K562 (cell line): ENCODE results near the gene YAP1. TPM values are rescaled to one million over a fixed set of nuclear protein-coding genes. Genes with fewer than 3 reads are reported as not detected.

Source experiments
- ATAC-seq: fragments of 200-7000 bp; cut with Tn5 transposase; 3 replicates; pipeline ENCODE4 v1.9.1; 2020; ENCODE audit warnings: moderate library complexity
- BruUV-seq: library from RNA; stranded (reverse); fragments of 400-500 nt; replicated peaks from 2 replicates; lab custom pipeline; 2021; lab: Mats Ljungman, UMichigan
- CTCF ChIA-PET: fragments of 300-600 bp; formaldehyde crosslinking; extraction: SDS; loops from one replicate; lab custom pipeline; 2021; ENCODE audit warnings: low intra/inter-chr PET ratio; lab: Yijun Ruan, JAX
- POLR2A ChIA-PET: fragments of 300-600, 350-650 bp; sonication (Branson Sonifier 250); formaldehyde crosslinking; extraction: SDS; loops from one replicate; lab custom pipeline; 2021; ENCODE audit warnings: antibody characterized with exemption, inconsistent platforms; lab: Yijun Ruan, JAX
- DNase-seq, 4 experiments: peaks; one replicate each; pipeline versions ENCODE4 v3.0.0 to v3.0.0-alpha.2; 2011 to 2018; ENCODE audit warnings: low spot score in 3 of 4, mixed read lengths in 3 of 4; ENCODE audit errors: extremely low read depth in 1 of 4
- FAIRE-seq: peaks from 2 replicates; lab custom pipeline; 2011; peaks lifted over from hg19 to GRCh38; lab: Jason Lieb, UNC
- H2AFZ ChIP-seq: 2 replicates; pipeline ENCODE4 v1.6.0; 2011; ENCODE audit warnings: low read depth, low read length, control low read depth, inconsistent platforms
- H3K27ac ChIP-seq: fragments of 200-600 bp; 3 replicates; pipeline ENCODE4 v1.8.0; 2011; ENCODE audit warnings: low read depth, mild to moderate bottlenecking, control low read depth, inconsistent platforms, low read length, moderate library complexity, mixed read lengths; ENCODE audit errors: extremely low read depth
- H3K27me3 ChIP-seq, 2 experiments: fragments of 300-600 bp in 1 of 2; 2 replicates in 1 of 2; 3 replicates in 1 of 2; pipeline versions ENCODE4 v1.6.0 to v1.8.0; 2011; ENCODE audit warnings: inconsistent platforms in 2 of 2, low read length in 2 of 2, mild to moderate bottlenecking in 1 of 2, mixed read lengths in 1 of 2, moderate library complexity in 1 of 2; ENCODE audit not compliant: control insufficient read depth in 2 of 2, insufficient read depth in 2 of 2
- H3K36me3 ChIP-seq: fragments of 300-600 bp; 3 replicates; pipeline ENCODE4 v1.8.0; 2011; ENCODE audit warnings: mild to moderate bottlenecking, low read length, inconsistent platforms; ENCODE audit not compliant: control insufficient read depth, insufficient read depth
- H3K4me1 ChIP-seq, 2 experiments: fragments of 200-600 bp in 1 of 2; replicated peaks in 1 of 2; 2 replicates in 1 of 2; 3 replicates in 1 of 2; pipeline versions ENCODE4 v1.5.1 to v1.8.0; 2011; ENCODE audit warnings: inconsistent platforms in 2 of 2, low read length in 2 of 2, mild to moderate bottlenecking in 1 of 2, mixed read lengths in 1 of 2, moderate library complexity in 1 of 2; ENCODE audit not compliant: control insufficient read depth in 2 of 2, insufficient read depth in 2 of 2
- H3K4me2 ChIP-seq: 2 replicates; pipeline ENCODE4 v1.6.1; 2011; ENCODE audit warnings: low read length, control low read depth, inconsistent platforms, mixed read lengths; ENCODE audit not compliant: insufficient read depth
- H3K4me3 ChIP-seq: fragments of 200-600 bp; sonication (generic), shearing (Covaris generic); 2 replicates; pipeline ENCODE4 v1.5.1; 2016; ENCODE audit warnings: control low read depth, inconsistent platforms
- H3K79me2 ChIP-seq: fragments of 200-600 bp; 3 replicates; pipeline ENCODE4 v1.8.0; 2011; ENCODE audit warnings: low read length, inconsistent platforms; ENCODE audit not compliant: control insufficient read depth, insufficient read depth
- H3K9ac ChIP-seq, 2 experiments: 2 replicates each; pipeline versions ENCODE4 v1.6.0 to v1.6.1; 2011; ENCODE audit warnings: low read depth in 2 of 2, low read length in 2 of 2, control low read depth in 1 of 2, inconsistent platforms in 1 of 2, mild to moderate bottlenecking in 1 of 2, mixed read lengths in 1 of 2; ENCODE audit not compliant: insufficient read depth in 1 of 2
- H3K9me1 ChIP-seq: one replicate; pipeline ENCODE4 v1.6.0; 2011; ENCODE audit warnings: inconsistent platforms, mild to moderate bottlenecking, low read length, moderate library complexity; ENCODE audit not compliant: control insufficient read depth, insufficient read depth
- H3K9me3 ChIP-seq: replicated peaks from 2 replicates; pipeline ENCODE4 v1.5.1; 2011; ENCODE audit warnings: low read depth, low read length, inconsistent platforms; ENCODE audit not compliant: control insufficient read depth, insufficient read depth
- H4K20me1 ChIP-seq: replicated peaks from 2 replicates; pipeline ENCODE4 v1.6.1; 2011; ENCODE audit warnings: low read length, inconsistent platforms, mixed read lengths; ENCODE audit not compliant: control insufficient read depth, insufficient read depth
- ARNT ChIP-seq, 2 experiments: fragments of 450-650 bp; IDR thresholded peaks; 2 replicates each; pipeline ENCODE4 v1.6.1; 2016; ENCODE audit warnings: mild to moderate bottlenecking in 1 of 2
- CREM ChIP-seq: IDR thresholded peaks from 2 replicates; pipeline ENCODE4 v1.6.1; 2014; ENCODE audit warnings: antibody characterized with exemption, low read depth
- DACH1 ChIP-seq: fragments of 450-650 bp; IDR thresholded peaks from 2 replicates; pipeline ENCODE4 v1.6.1; 2018; ENCODE audit not compliant: partially characterized antibody
- HSF4 ChIP-seq: fragments of 250-450 bp; sonication (Bioruptor Pico); IDR thresholded peaks from 2 replicates; pipeline ENCODE4 v2.1.2; 2022; ENCODE audit warnings: mild to moderate bottlenecking, moderate library complexity, borderline replicate concordance
- MCM3 ChIP-seq: fragments of 450-650 bp; IDR thresholded peaks from 2 replicates; pipeline ENCODE4 v1.6.1; 2016
- RBM34 ChIP-seq: fragments of 200-400 bp; formaldehyde crosslinking; IDR thresholded peaks from 2 replicates; pipeline ENCODE4 v1.6.1; 2018; ENCODE audit warnings: low read length, borderline replicate concordance; ENCODE audit not compliant: insufficient read depth
- SREBF2 ChIP-seq: sonication (generic); formaldehyde crosslinking; IDR thresholded peaks from 2 replicates; pipeline ENCODE4 v1.4.0; 2020; ENCODE audit warnings: mild to moderate bottlenecking, missing genetic modification reagents
- U2AF1 ChIP-seq: fragments of 200-400 bp; formaldehyde crosslinking; optimal IDR thresholded peaks from 2 replicates; pipeline ENCODE3; 2017; ENCODE audit warnings: mild to moderate bottlenecking, low read depth, low read length, moderate library complexity
- ZNF143 ChIP-seq: sonication (generic); formaldehyde crosslinking; IDR thresholded peaks from 2 replicates; pipeline ENCODE4 v1.9.0; 2022; ENCODE audit warnings: mild to moderate bottlenecking, missing genetic modification reagents
- ZNF24 ChIP-seq: fragments of 450-650 bp; IDR thresholded peaks from 2 replicates; pipeline ENCODE4 v1.6.1; 2016
- in situ Hi-C: fragments of 300-500 bp; cut with MboI; formaldehyde crosslinking; loops from 4 replicates; pipeline ENCODE4 v1.15.0; 2018; ENCODE audit warnings: inconsistent platforms, mixed read lengths
- intact Hi-C: fragments of 100-400 bp; cut with micrococcal nuclease; formaldehyde crosslinking; loops from 2 replicates; pipeline ENCODE4 v1.14.2; 2022
- polyA plus RNA-seq, 8 experiments: library from polyadenylated mRNA; depleted of rRNA in 4 of 8; stranded (reverse) in 5 of 8; unstranded in 3 of 8; fragments of >200 nt; fragmentation: Nextera tagmentation in 2 of 8; fragmentation: Illumina TruSeq in 1 of 8; extraction: Ambion mirVana in 2 of 8; extraction: Trizol in 1 of 8; gene quantifications; 2 replicates each; pipeline versions ENCODE4 v1.2.1 to v1.2.3, GENCODE V29; 2011 to 2014; ENCODE audit warnings: inconsistent platforms in 1 of 8, missing spikeins in 1 of 8
- total RNA-seq, 7 experiments: library from RNA; depleted of rRNA in 6 of 7; stranded (reverse); fragments of >200 nt in 6 of 7; fragmentation: Illumina TruSeq in 2 of 7; extraction: Trizol in 2 of 7; gene quantifications; 2 replicates each; pipeline versions ENCODE4 v1.2.1 to v1.2.3, GENCODE V29; 2011 to 2021; ENCODE audit warnings: low replicate concordance in 1 of 7
- TF ChIP-seq, protein P1 (sequence below): fragments of 250-450 bp; sonication (Bioruptor Pico); IDR thresholded peaks from 2 replicates; pipeline ENCODE4 v1.9.0; 2021; ENCODE audit warnings: mild to moderate bottlenecking, inconsistent platforms
- TF ChIP-seq, protein P2 (sequence below): fragments of 450-650 bp; formaldehyde crosslinking; IDR thresholded peaks from 2 replicates; pipeline ENCODE4 v1.4.0; 2020; ENCODE audit warnings: mild to moderate bottlenecking
- TF ChIP-seq, protein P3 (sequence below): fragments of 450-650 bp; IDR thresholded peaks from 2 replicates; pipeline ENCODE4 v1.6.1; 2018; ENCODE audit warnings: mild to moderate bottlenecking, low read depth; ENCODE audit not compliant: partially characterized antibody
- TF ChIP-seq, protein P4 (sequence below): fragments of 250-450 bp; sonication (Bioruptor Pico); IDR thresholded peaks from 2 replicates; pipeline ENCODE4 v1.8.0; 2022; ENCODE audit warnings: inconsistent platforms, mild to moderate bottlenecking, moderate library complexity, borderline replicate concordance
- TF ChIP-seq, protein P5 (sequence below), 2 experiments: fragments of 450-650 bp in 1 of 2; sonication (generic) in 1 of 2; formaldehyde crosslinking in 1 of 2; IDR thresholded peaks in 1 of 2; conservative IDR thresholded peaks in 1 of 2; 2 replicates each; pipeline versions ENCODE4 v1.6.1 to v1.8.1; 2016 to 2023; ENCODE audit warnings: mild to moderate bottlenecking in 2 of 2, moderate library complexity in 2 of 2, inconsistent platforms in 1 of 2, missing genetic modification reagents in 1 of 2

The YAP1 gene
- total and polyA plus RNA-seq, 9 of the 15 experiments (the other 6 are each of a cell fraction or from before 2014, with no cell fraction given), result 0.18 TPM; not detected in 8

DNA sequence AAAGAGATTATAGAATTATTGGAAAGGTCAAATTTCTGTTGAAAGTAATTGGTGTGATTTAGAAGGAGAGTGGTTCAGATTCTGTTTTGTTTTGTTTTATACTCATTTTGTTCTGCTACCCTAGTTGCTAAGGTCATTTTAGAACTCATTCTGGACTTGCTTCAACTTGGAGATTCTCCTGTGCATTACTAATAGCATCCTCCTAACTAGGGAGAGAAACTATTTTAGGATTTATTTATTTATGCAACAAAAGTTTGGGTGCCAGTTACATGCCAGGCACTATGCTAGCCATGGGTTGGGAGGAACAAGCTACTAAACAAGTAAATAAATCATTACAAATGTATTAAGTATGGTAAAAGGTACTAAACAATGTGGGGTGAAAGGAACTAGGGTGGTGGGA, 84.0 kb downstream of the YAP1 start:
- BruUV-seq, result no TSS peak
- ChIA-PET CTCF (no interaction called here), POLR2A (no interaction called here)
- Histone ChIP-seq H3K79me2 (no peaks in the 10 kb centered on the region), H3K9me1 (no peaks in the 10 kb centered on the region), H3K27me3 (no peaks in the 10 kb centered on the region), H3K9me3 (no peaks in the 10 kb centered on the region), H4K20me1 (no peaks in the 10 kb centered on the region), H3K9ac (no peak overlapping the region), H3K4me1 (no peaks in the 10 kb centered on the region), H3K27ac (no peak overlapping the region), H2AFZ (no peak overlapping the region), H3K4me2 (no peak overlapping the region), H3K4me3 (no peak overlapping the region), H3K36me3 (no peaks in the 10 kb centered on the region)
- no peak for ATAC-seq
- in situ Hi-C loops (no loop called here), intact Hi-C loops (no loop called here)
- FAIRE-seq, result no peak
- no peak for DNase-seq
- TF ChIP-seq, protein P1, sequence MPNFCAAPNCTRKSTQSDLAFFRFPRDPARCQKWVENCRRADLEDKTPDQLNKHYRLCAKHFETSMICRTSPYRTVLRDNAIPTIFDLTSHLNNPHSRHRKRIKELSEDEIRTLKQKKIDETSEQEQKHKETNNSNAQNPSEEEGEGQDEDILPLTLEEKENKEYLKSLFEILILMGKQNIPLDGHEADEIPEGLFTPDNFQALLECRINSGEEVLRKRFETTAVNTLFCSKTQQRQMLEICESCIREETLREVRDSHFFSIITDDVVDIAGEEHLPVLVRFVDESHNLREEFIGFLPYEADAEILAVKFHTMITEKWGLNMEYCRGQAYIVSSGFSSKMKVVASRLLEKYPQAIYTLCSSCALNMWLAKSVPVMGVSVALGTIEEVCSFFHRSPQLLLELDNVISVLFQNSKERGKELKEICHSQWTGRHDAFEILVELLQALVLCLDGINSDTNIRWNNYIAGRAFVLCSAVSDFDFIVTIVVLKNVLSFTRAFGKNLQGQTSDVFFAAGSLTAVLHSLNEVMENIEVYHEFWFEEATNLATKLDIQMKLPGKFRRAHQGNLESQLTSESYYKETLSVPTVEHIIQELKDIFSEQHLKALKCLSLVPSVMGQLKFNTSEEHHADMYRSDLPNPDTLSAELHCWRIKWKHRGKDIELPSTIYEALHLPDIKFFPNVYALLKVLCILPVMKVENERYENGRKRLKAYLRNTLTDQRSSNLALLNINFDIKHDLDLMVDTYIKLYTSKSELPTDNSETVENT (CRISPR knock-in tag), result no peak
- TF ChIP-seq, protein P2, sequence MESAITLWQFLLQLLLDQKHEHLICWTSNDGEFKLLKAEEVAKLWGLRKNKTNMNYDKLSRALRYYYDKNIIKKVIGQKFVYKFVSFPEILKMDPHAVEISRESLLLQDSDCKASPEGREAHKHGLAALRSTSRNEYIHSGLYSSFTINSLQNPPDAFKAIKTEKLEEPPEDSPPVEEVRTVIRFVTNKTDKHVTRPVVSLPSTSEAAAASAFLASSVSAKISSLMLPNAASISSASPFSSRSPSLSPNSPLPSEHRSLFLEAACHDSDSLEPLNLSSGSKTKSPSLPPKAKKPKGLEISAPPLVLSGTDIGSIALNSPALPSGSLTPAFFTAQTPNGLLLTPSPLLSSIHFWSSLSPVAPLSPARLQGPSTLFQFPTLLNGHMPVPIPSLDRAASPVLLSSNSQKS (CRISPR knock-in tag), result no peak
- no peak for TF ChIP-seq U2AF1
- no peak for TF ChIP-seq CREM
- no peak for TF ChIP-seq ZNF143 (CRISPR knock-in tag)
- no peak for TF ChIP-seq MCM3
- TF ChIP-seq, protein P3, sequence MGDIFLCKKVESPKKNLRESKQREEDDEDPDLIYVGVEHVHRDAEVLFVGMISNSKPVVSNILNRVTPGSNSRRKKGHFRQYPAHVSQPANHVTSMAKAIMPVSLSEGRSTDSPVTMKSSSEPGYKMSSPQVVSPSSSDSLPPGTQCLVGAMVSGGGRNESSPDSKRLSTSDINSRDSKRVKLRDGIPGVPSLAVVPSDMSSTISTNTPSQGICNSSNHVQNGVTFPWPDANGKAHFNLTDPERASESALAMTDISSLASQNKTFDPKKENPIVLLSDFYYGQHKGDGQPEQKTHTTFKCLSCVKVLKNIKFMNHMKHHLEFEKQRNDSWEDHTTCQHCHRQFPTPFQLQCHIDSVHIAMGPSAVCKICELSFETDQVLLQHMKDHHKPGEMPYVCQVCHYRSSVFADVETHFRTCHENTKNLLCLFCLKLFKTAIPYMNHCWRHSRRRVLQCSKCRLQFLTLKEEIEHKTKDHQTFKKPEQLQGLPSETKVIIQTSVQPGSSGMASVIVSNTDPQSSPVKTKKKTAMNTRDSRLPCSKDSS, result no peak
- TF ChIP-seq, protein P4, sequence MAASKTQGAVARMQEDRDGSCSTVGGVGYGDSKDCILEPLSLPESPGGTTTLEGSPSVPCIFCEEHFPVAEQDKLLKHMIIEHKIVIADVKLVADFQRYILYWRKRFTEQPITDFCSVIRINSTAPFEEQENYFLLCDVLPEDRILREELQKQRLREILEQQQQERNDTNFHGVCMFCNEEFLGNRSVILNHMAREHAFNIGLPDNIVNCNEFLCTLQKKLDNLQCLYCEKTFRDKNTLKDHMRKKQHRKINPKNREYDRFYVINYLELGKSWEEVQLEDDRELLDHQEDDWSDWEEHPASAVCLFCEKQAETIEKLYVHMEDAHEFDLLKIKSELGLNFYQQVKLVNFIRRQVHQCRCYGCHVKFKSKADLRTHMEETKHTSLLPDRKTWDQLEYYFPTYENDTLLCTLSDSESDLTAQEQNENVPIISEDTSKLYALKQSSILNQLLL, result no peak
- no peak for TF ChIP-seq HSF4
- no peak for TF ChIP-seq DACH1
- TF ChIP-seq ZNF24, result no peak
- no peak for TF ChIP-seq SREBF2
- no peak for TF ChIP-seq RBM34
- TF ChIP-seq ARNT (IDR thresholded peaks at IDR 0.05), result no peak
- TF ChIP-seq, protein P5, sequence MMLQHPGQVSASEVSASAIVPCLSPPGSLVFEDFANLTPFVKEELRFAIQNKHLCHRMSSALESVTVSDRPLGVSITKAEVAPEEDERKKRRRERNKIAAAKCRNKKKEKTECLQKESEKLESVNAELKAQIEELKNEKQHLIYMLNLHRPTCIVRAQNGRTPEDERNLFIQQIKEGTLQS (IDR thresholded peaks at IDR 0.05), result no peak
- TF ChIP-seq, protein P5 (CRISPR knock-in tag; conservative IDR thresholded peaks at IDR 0.05), result no peak
